ENCODE results near the gene RETREG2.
A peak's percentile ranks its signal among the peaks of the same experiment; 100 is the strongest.

The RETREG2 gene

GRCh38 chr2:219173176-219173575 lies 4.9 kb upstream of the RETREG2 start:
- H3K27me3 ChIP-seq = no peaks in the 10 kb centered on the region
- H3K27ac ChIP-seq = no peak overlapping the region
- H3K4me1 ChIP-seq = peaks cover 0 to 31% (median 23%) of the 10 kb centered on the region in 4 donors
- TF ChIP-seq CTCF (IDR thresholded peaks at IDR 0.05) = no peak
- H3K36me3 ChIP-seq = peaks cover 25 to 40% (median 37%) of the 10 kb centered on the region in 3 donors
- no peak overlapping the region for H3K4me3 ChIP-seq
- DNase-seq = no peak
- H3K9me3 ChIP-seq = no peaks in the 10 kb centered on the region
- intact Hi-C loops (cut with DNase I; ENCODE audit: low total_unique reads) = loop anchor here (10.0 kb wide), 1 partner anchor 212 kb away; the partner anchor contains the start of gene DNPEP

GRCh38 chr2:219174146-219174545 lies 3.9 kb upstream of the RETREG2 start:
- Histone ChIP-seq H3K36me3 (peaks cover 25 to 40% (median 37%) of the 10 kb centered on the region in 3 donors), H3K4me3 (no peak overlapping the region), H3K4me1 (peaks cover 4 to 38% (median 30%) of the 10 kb centered on the region in 4 donors), H3K27ac (no peak overlapping the region), H3K27me3 (no peaks in the 10 kb centered on the region), H3K9me3 (no peaks in the 10 kb centered on the region)
- intact Hi-C loops (cut with DNase I; ENCODE audit: low total_unique reads) = loop anchor here (10.0 kb wide), 1 partner anchor 211 kb away; the partner anchor contains the start of gene DNPEP
- TF ChIP-seq CTCF (IDR thresholded peaks at IDR 0.05) = no peak
- no peak for DNase-seq

GRCh38 chr2:219174801-219175200 lies 3.3 kb upstream of the RETREG2 start:
- DNase-seq = no peak
- Histone ChIP-seq H3K4me3 (no peak overlapping the region), H3K27ac (no peak overlapping the region), H3K9me3 (no peaks in the 10 kb centered on the region), H3K27me3 (no peaks in the 10 kb centered on the region), H3K4me1 (peaks cover 4 to 45% (median 36%) of the 10 kb centered on the region in 4 donors), H3K36me3 (peaks cover 29 to 44% (median 41%) of the 10 kb centered on the region in 3 donors)
- intact Hi-C loops (cut with DNase I; ENCODE audit: low total_unique reads) = loop anchor here (5.0 to 10.0 kb wide), 2 partner anchors 42 to 210 kb away; partner anchors contain the start of genes ABCB6 and DNPEP
- no peak for TF ChIP-seq CTCF (IDR thresholded peaks at IDR 0.05)

- Histone ChIP-seq H3K4me3 (peak overlapping the region; percentile 87 to 90), H3K4me1 (peaks cover 4 to 46% (median 40%) of the 10 kb centered on the region in 4 donors), H3K36me3 (peaks cover 35 to 51% (median 48%) of the 10 kb centered on the region in 3 donors), H3K27me3 (no peaks in the 10 kb centered on the region), H3K27ac (peak overlapping the region; percentile 98), H3K9me3 (no peaks in the 10 kb centered on the region)
- no peak for TF ChIP-seq CTCF (IDR thresholded peaks at IDR 0.05)
- no peak for DNase-seq
- intact Hi-C loops (cut with DNase I; ENCODE audit: low total_unique reads) = loop anchor here (5.0 to 10.0 kb wide), 2 partner anchors 42 to 209 kb away; partner anchors contain the start of genes ABCB6 and DNPEP
These were observed 2.6 kb upstream of the RETREG2 start for GRCh38 chr2:219175486-219175885.

GRCh38 chr2:219175928-219176817 lies 1.9 kb upstream of the RETREG2 start:
- peak; percentile 69 to 79 for DNase-seq
- intact Hi-C loops (cut with DNase I; ENCODE audit: low total_unique reads) = loop anchor here (5.0 to 10.0 kb wide), 2 partner anchors 41 to 209 kb away; partner anchors contain the start of genes ABCB6 and DNPEP
- Histone ChIP-seq H3K27ac (peak overlapping the region; percentile 98), H3K4me1 (peaks cover 4 to 40% (median 37%) of the 10 kb centered on the region in 4 donors), H3K4me3 (peak overlapping the region; percentile 87 to 90), H3K9me3 (no peaks in the 10 kb centered on the region), H3K27me3 (no peaks in the 10 kb centered on the region), H3K36me3 (peaks cover 40 to 57% (median 55%) of the 10 kb centered on the region in 3 donors)
- no peak for TF ChIP-seq CTCF (IDR thresholded peaks at IDR 0.05)
